ENCODE results near the gene CCDC142.

DNA sequence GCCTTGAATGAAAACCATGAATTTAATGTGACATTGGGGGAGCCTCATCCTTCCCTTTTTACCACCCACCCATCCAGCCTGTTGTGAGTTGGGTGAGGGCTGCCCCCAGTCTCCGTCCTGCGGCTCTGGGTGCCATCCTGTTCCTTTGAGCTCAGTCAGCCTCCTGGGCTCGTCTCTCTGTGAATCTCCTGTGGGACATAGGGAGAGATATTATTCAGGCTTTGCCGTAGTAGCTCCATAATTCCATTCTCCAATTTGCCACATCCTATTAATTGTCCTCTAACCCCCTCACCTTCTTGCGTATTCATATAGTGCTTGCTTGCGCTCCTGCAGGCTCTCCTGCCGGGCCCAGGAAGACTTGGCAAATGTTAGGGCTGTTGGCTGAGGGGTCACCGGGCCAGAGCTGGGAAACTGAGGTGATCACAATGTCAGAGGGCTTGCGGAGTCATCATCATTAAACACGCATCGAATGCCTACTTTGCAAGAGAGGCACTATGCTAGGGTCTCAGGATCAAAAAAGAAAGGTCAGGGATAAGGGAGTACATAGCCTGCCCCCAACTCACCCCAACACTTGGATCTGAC lies 43.9 kb upstream of the CCDC142 start:
- TF ChIP-seq CTCF (IDR thresholded peaks at IDR 0.05) (no peak), POLR2A (IDR thresholded peaks at IDR 0.05) (no peak)

Data from body of pancreas (tissue), 4 donors.